Right atrium auricular region (tissue), 2 donors: ENCODE results near the gene NT5M. TPM values are rescaled to one million over a fixed set of nuclear protein-coding genes. Genes with fewer than 3 reads are reported as not detected.

Experiments used
- DNase-seq: peaks from one replicate; pipeline ENCODE4 v3.0.0-alpha.2; 2019; ENCODE audit warnings: low spot score
- H3K27ac ChIP-seq, 2 donors: fragments of 200-600 bp; sonication (generic); 1 replicate in 1 of 2; 2 replicates in 1 of 2; pipeline ENCODE4 v1.5.1; 2016 to 2019
- H3K27me3 ChIP-seq, 2 donors: fragments of 200-600 bp; sonication (generic); one replicate each; pipeline versions ENCODE4 v1.5.1 to v1.6.0; 2017 to 2019
- H3K36me3 ChIP-seq: fragments of 200-600 bp; sonication (generic); one replicate; pipeline ENCODE4 v1.5.1; 2016
- H3K4me1 ChIP-seq, 2 donors: fragments of 200-600 bp; sonication (generic); one replicate each; pipeline versions ENCODE4 v1.5.1 to v1.6.0; 2017 to 2019
- H3K4me3 ChIP-seq, 2 donors: fragments of 200-600 bp; sonication (generic); 1 replicate in 1 of 2; 2 replicates in 1 of 2; pipeline ENCODE4 v1.5.1; 2017 to 2019; ENCODE audit warnings: mild to moderate bottlenecking in 1 of 2, moderate library complexity in 1 of 2
- H3K9me3 ChIP-seq, 2 donors: fragments of 200-600 bp; sonication (generic); one replicate each; pipeline ENCODE4 v1.5.1; 2019
- total RNA-seq, 2 donors: library from RNA; depleted of rRNA; stranded (reverse); fragments of >200 nt; gene quantifications; one replicate each; pipeline ENCODE4 v1.1.0, GENCODE V29; 2016
- TF ChIP-seq, protein P1 (sequence below), 2 donors: fragments of 200-600 bp; sonication (generic); IDR thresholded peaks; one replicate each; pipeline ENCODE4 v1.5.1; 2019; ENCODE audit warnings: antibody characterized with exemption in 2 of 2

Gene NT5M
- total RNA-seq, 2 donors from 2014 or later = 4.3 to 6.7 TPM

DNA sequence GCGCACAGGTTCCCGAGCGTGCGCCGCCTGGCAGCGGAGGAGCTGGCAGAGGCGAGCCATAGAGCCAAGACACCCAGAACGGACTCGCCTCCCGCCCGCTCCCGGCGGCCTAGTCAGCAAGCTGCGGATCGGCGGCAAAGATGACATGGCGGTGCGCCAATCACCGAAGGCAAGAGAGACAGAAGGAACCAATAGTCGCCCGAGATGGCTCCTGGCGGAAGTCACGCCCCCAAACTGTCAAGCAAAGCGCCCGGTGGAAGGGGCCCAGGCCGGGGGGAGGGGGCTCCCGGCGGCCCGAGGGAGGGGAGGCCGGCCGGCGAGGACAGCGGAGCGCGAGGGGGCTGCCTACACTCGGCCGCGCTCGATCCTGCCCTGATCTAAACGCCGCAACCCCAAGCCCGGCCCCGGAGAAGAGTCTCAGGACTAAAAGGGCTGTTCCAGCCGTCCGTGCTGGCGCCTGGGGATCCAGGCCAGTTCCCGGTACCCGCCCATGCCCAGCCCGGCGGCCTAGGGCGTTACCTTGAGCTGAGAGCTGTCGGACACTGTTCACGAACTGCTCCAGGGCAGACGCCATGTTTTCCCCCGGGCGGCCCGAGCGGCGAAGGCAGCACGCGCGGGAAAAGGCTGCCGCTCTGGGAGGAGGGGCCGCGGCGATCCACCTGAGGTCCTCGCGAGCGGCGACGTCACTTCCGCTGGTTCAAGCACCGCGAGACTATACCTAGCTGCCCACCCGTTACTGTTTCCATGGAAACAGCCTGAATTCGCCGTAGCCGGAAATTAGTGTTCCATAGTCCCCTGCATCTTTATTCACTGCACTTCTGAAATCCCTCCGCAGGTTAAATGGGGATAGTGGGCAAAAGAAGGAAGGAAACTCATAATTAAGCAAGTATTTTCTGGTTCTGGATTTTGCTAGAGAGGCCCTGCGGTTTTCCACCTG, 22.3 kb upstream of the NT5M start, which contains the start of gene COPS3:
COPS3 (minus strand) TSS at position 634 of the 937 bp plus-strand sequence; CDS start at position 574, 60 bp downstream.
- Histone ChIP-seq H3K9me3 (no peaks in the 10 kb centered on the region), H3K27ac (peak within 1 kb of the TSS; percentile 98 to 99), H3K4me1 (peaks cover 0 to 36% of the 10 kb centered on the region in 2 donors), H3K36me3 (no peaks in the 10 kb centered on the region), H3K27me3 (no peaks in the 10 kb centered on the region), H3K4me3 (peak within 1 kb of the TSS; percentile 78 to 96)
- DNase-seq = peak; percentile 98
- TF ChIP-seq, protein P1, sequence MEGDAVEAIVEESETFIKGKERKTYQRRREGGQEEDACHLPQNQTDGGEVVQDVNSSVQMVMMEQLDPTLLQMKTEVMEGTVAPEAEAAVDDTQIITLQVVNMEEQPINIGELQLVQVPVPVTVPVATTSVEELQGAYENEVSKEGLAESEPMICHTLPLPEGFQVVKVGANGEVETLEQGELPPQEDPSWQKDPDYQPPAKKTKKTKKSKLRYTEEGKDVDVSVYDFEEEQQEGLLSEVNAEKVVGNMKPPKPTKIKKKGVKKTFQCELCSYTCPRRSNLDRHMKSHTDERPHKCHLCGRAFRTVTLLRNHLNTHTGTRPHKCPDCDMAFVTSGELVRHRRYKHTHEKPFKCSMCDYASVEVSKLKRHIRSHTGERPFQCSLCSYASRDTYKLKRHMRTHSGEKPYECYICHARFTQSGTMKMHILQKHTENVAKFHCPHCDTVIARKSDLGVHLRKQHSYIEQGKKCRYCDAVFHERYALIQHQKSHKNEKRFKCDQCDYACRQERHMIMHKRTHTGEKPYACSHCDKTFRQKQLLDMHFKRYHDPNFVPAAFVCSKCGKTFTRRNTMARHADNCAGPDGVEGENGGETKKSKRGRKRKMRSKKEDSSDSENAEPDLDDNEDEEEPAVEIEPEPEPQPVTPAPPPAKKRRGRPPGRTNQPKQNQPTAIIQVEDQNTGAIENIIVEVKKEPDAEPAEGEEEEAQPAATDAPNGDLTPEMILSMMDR (IDR thresholded peaks at IDR 0.05) = no peak

DNA sequence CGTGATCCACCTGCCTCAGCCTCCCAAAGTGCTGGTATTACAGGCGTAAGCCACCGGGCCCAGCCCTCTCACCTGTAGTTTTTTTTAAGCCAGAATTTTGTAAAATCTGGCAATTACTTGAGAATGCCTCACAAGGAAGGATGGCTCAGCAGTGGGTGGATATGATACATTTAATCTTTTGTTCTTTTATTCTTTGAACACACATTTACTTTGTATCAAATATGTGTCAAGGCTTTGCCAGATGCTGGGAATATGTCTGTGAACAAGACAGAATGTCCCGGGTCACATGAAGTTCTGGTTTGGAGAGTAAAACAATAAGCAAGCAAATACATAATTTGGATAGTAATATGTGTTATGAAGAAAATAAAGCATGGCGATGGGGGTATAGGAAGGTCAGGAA, 17.2 kb upstream of the NT5M start:
- DNase-seq = no peak
- H3K27ac ChIP-seq = no peak overlapping the region
- TF ChIP-seq, protein P1 (IDR thresholded peaks at IDR 0.05) = no peak
- H3K27me3 ChIP-seq = no peaks in the 10 kb centered on the region
- no peaks in the 10 kb centered on the region for H3K36me3 ChIP-seq
- peaks cover 0 to 6% of the 10 kb centered on the region in 2 donors for H3K4me1 ChIP-seq
- H3K9me3 ChIP-seq = no peaks in the 10 kb centered on the region
- no peak overlapping the region for H3K4me3 ChIP-seq

DNA sequence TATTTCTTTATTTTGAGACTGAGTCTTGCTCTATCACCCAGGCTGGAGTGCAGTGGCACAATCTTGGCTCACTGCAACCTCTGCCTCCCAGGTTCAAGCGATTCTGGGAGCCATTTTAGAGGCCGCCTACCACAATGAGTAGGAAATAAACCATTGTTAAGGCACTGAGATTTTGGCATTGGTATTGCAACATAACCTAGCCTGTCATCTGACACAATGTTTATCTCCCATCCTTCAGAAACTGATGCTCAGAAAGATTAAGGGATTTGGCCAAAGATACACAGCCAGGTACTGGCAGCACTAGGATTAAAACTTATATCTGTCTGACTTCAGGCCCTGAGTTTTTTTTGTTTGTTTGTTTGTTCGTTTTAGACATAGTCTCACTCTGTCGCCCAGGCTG, 14.1 kb upstream of the NT5M start:
- Histone ChIP-seq H3K27ac (no peak overlapping the region), H3K9me3 (no peaks in the 10 kb centered on the region), H3K4me1 (no peaks in the 10 kb centered on the region), H3K4me3 (no peak overlapping the region), H3K36me3 (no peaks in the 10 kb centered on the region), H3K27me3 (no peaks in the 10 kb centered on the region)
- no peak for DNase-seq
- TF ChIP-seq, protein P1 (IDR thresholded peaks at IDR 0.05) = no peak

DNA sequence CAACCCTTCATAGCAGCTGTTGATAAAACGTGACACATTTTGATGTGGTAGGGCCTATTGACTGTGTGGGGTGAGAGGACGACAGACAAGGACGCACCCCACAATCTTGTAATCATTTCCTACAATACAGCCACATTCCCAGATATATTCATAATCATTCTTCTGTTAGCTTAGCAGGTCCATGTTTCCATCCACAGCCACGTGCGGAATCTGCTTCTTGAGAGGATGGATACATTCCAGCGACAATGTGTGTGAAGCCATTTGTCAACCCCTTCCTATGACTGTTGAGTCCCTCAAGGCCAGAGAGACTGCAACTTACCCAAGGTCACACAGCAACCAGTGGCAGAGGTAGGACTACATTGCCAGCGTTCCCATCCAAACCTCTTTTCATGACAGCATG, 13.5 kb upstream of the NT5M start:
- no peak overlapping the region for H3K4me3 ChIP-seq
- no peak overlapping the region for H3K27ac ChIP-seq
- TF ChIP-seq, protein P1 (IDR thresholded peaks at IDR 0.05) = no peak
- H3K36me3 ChIP-seq = no peaks in the 10 kb centered on the region
- no peaks in the 10 kb centered on the region for H3K4me1 ChIP-seq
- no peaks in the 10 kb centered on the region for H3K9me3 ChIP-seq
- no peak for DNase-seq
- H3K27me3 ChIP-seq = no peaks in the 10 kb centered on the region

DNA sequence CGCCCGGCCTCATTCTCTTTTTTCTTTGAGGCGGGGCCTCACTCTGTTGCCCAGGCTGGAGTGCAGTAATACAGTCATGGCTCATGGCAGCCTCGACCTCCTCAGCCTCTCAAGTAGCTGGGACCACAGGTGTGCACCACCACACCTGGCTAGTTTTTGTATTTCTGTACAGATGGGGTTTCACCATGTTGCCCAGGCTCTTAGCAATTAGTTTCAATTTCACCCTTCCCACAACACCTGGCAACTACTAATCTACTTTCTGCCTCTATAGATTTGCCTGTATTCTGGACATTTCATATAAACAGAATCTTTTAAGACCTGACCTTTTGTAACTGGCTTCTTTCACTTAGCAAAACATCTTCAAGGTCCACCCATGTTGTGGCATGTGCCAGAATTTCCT, 8.0 kb upstream of the NT5M start:
- no peaks in the 10 kb centered on the region for H3K36me3 ChIP-seq
- no peak overlapping the region for H3K27ac ChIP-seq
- no peaks in the 10 kb centered on the region for H3K9me3 ChIP-seq
- no peaks in the 10 kb centered on the region for H3K4me1 ChIP-seq
- H3K4me3 ChIP-seq = no peak overlapping the region
- TF ChIP-seq, protein P1 (IDR thresholded peaks at IDR 0.05) = no peak
- H3K27me3 ChIP-seq = no peaks in the 10 kb centered on the region
- no peak for DNase-seq
